Thyroid gland (tissue), 4 donors: Measurements from ENCODE around the gene ASIC2. TPM values are rescaled to one million over a fixed set of nuclear protein-coding genes. Genes with fewer than 3 reads are reported as not detected.

Experiments used
- DNase-seq, 2 donors: peaks; one replicate each; pipeline ENCODE4 v3.0.0-alpha.2; 2019
- H3K27ac ChIP-seq, 3 donors: fragments of 200-600 bp; sonication (generic); 1 replicate in 2 of 3; 2 replicates in 1 of 3; pipeline ENCODE4 v1.5.1; 2016 to 2019; ENCODE audit warnings: mild to moderate bottlenecking in 1 of 3, moderate library complexity in 1 of 3
- H3K27me3 ChIP-seq: fragments of 200-600 bp; sonication (generic); one replicate; pipeline ENCODE4 v1.5.1; 2019
- H3K36me3 ChIP-seq, 2 donors: fragments of 200-600 bp; sonication (generic); one replicate each; pipeline ENCODE4 v1.5.1; 2016 to 2019
- H3K4me1 ChIP-seq, 2 donors: fragments of 200-600 bp; sonication (generic); one replicate each; pipeline ENCODE4 v1.5.1; 2017 to 2019
- H3K4me3 ChIP-seq, 3 donors: fragments of 200-600 bp; sonication (generic); replicated peaks in 1 of 3; 1 replicate in 2 of 3; 2 replicates in 1 of 3; pipeline ENCODE4 v1.5.1; 2016; ENCODE audit warnings: mild to moderate bottlenecking in 1 of 3
- H3K9me3 ChIP-seq: fragments of 200-600 bp; sonication (generic); one replicate; pipeline ENCODE4 v1.5.1; 2017
- POLR2A ChIP-seq, 2 donors: fragments of 450-650 bp; IDR thresholded peaks; one replicate each; pipeline ENCODE4 v1.6.1; 2017; ENCODE audit warnings: antibody characterized with exemption in 2 of 2, mild to moderate bottlenecking in 2 of 2, moderate library complexity in 1 of 2
- WGBS, 2 donors: methylation state at CpG; one replicate each; pipeline ENCODE4 v1.1.5; 2017; 5-methylcytosine and 5-hydroxymethylcytosine counted together
- intact Hi-C: fragments of 100-400 bp; cut with DNase I; formaldehyde crosslinking; loops from one replicate; pipeline ENCODE4 v1.15.1; 2023
- total RNA-seq, 4 donors: library from RNA; depleted of rRNA; stranded (reverse); fragments of >200 nt; gene quantifications; one replicate each; pipeline ENCODE4 v1.2.3, GENCODE V29; 2016
- TF ChIP-seq, protein P1 (sequence below), 6 experiments: fragments of 200-600 bp in 3 of 6; fragments of 450-650 bp in 3 of 6; sonication (generic) in 3 of 6; IDR thresholded peaks; one replicate each; pipeline ENCODE4 v1.5.1; 2016 to 2019; ENCODE audit warnings: antibody characterized with exemption in 6 of 6, mild to moderate bottlenecking in 2 of 6, inconsistent platforms in 1 of 6, moderate library complexity in 1 of 6

Gene ASIC2
- total RNA-seq, 4 donors from 2014 or later: not detected

- intact Hi-C loops: no loop called here
- 81 to 84% methylated on average over 7 of the region's 7 CpGs for WGBS, 2 donors
Measured at GRCh38 chr17:33082529-33083173, 210.4 kb downstream of the ASIC2 start.

DNA sequence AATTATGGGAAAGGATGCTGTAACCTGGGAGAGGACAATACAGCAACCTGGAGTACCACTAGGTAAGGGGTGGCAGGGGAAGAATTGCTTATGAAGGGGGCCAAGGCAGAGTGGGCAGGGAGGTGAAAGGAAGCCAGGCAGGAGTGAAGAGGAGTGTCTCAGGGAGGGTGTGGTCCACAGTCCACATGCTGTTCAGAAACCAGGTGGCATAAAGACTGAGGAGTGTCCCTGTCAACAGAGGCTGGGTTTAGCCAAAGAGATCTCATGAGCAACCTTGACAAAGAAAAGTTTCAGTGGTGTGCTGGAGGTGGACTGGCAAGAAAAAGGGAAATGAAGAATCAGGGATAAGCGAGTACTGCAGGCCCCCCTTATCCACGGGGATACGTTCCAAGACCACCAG lies 213.0 kb downstream of the ASIC2 start:
- H3K27ac ChIP-seq: no peak overlapping the region
- H3K9me3 ChIP-seq: no peaks in the 10 kb centered on the region
- intact Hi-C loops: no loop called here
- DNase-seq: no peak
- no peaks in the 10 kb centered on the region for H3K27me3 ChIP-seq
- TF ChIP-seq POLR2A (IDR thresholded peaks at IDR 0.05): no peak
- TF ChIP-seq, protein P1, sequence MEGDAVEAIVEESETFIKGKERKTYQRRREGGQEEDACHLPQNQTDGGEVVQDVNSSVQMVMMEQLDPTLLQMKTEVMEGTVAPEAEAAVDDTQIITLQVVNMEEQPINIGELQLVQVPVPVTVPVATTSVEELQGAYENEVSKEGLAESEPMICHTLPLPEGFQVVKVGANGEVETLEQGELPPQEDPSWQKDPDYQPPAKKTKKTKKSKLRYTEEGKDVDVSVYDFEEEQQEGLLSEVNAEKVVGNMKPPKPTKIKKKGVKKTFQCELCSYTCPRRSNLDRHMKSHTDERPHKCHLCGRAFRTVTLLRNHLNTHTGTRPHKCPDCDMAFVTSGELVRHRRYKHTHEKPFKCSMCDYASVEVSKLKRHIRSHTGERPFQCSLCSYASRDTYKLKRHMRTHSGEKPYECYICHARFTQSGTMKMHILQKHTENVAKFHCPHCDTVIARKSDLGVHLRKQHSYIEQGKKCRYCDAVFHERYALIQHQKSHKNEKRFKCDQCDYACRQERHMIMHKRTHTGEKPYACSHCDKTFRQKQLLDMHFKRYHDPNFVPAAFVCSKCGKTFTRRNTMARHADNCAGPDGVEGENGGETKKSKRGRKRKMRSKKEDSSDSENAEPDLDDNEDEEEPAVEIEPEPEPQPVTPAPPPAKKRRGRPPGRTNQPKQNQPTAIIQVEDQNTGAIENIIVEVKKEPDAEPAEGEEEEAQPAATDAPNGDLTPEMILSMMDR (IDR thresholded peaks at IDR 0.05): no peak
- no peak overlapping the region for H3K4me3 ChIP-seq
- 78 to 81% methylated on average over 3 of the region's 3 CpGs for WGBS, 2 donors
- H3K4me1 ChIP-seq: no peaks in the 10 kb centered on the region
- H3K36me3 ChIP-seq: no peaks in the 10 kb centered on the region

More at GRCh38 chr17:33082529-33083173, 210.4 kb downstream of the ASIC2 start:
- H3K4me1 ChIP-seq: no peaks in the 10 kb centered on the region
- no peaks in the 10 kb centered on the region for H3K36me3 ChIP-seq
- no peak for DNase-seq
- no peaks in the 10 kb centered on the region for H3K27me3 ChIP-seq
- H3K27ac ChIP-seq: no peak overlapping the region
- no peak overlapping the region for H3K4me3 ChIP-seq
- no peaks in the 10 kb centered on the region for H3K9me3 ChIP-seq
- TF ChIP-seq, protein P1 (IDR thresholded peaks at IDR 0.05): no peak
- TF ChIP-seq POLR2A (IDR thresholded peaks at IDR 0.05): no peak

DNA sequence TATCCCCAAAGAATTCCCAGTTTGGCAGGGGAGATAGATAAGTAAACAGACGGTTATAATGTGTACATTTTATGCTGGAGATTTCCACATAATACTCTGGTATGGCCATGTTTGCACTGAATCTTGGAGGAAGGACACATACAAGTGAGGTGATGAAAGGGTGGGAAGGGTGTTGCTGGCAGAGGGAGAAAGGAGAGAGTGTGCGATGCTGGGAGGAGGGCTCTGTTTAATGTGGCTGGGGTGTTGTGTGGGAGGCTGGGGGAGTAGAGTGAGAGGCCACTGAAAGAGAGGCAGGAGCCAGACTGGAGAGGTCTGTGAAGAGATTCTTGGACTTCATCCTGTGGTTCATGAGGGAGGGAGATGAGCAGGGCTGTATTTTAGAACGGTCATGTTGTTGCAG lies 213.9 kb downstream of the ASIC2 start:
- Histone ChIP-seq H3K4me3 (no peak overlapping the region), H3K36me3 (no peaks in the 10 kb centered on the region), H3K27me3 (no peaks in the 10 kb centered on the region), H3K27ac (no peak overlapping the region), H3K4me1 (no peaks in the 10 kb centered on the region), H3K9me3 (no peaks in the 10 kb centered on the region)
- intact Hi-C loops: no loop called here
- 62 to 70% methylated on average over 3 of the region's 3 CpGs for WGBS, 2 donors
- no peak for DNase-seq
- TF ChIP-seq, protein P1 (IDR thresholded peaks at IDR 0.05): no peak
- no peak for TF ChIP-seq POLR2A (IDR thresholded peaks at IDR 0.05)

GRCh38 chr17:33076979-33077378 lies 216.1 kb downstream of the ASIC2 start:
- H3K4me1 ChIP-seq: no peaks in the 10 kb centered on the region
- no peaks in the 10 kb centered on the region for H3K27me3 ChIP-seq
- TF ChIP-seq, protein P1 (IDR thresholded peaks at IDR 0.05): no peak
- no peak for TF ChIP-seq POLR2A (IDR thresholded peaks at IDR 0.05)
- no peak overlapping the region for H3K4me3 ChIP-seq
- H3K9me3 ChIP-seq: no peaks in the 10 kb centered on the region
- no peak overlapping the region for H3K27ac ChIP-seq
- DNase-seq: no peak
- no peaks in the 10 kb centered on the region for H3K36me3 ChIP-seq
- intact Hi-C loops: no loop called here
- 56 to 61% methylated on average over 1 of the region's 1 CpG for WGBS, 2 donors

- H3K4me1 ChIP-seq: no peaks in the 10 kb centered on the region
- intact Hi-C loops: no loop called here
- H3K4me3 ChIP-seq: no peak overlapping the region
- WGBS, 2 donors: 61 to 62% methylated on average over 7 of the region's 7 CpGs
- no peaks in the 10 kb centered on the region for H3K36me3 ChIP-seq
- H3K27me3 ChIP-seq: no peaks in the 10 kb centered on the region
- DNase-seq: no peak
- no peaks in the 10 kb centered on the region for H3K9me3 ChIP-seq
- no peak for TF ChIP-seq POLR2A (IDR thresholded peaks at IDR 0.05)
- TF ChIP-seq, protein P1 (IDR thresholded peaks at IDR 0.05): no peak
- no peak overlapping the region for H3K27ac ChIP-seq
Measured at GRCh38 chr17:33073416-33073815, 219.7 kb downstream of the ASIC2 start.
